OCI-LY7 (cell line): ENCODE results near the gene P3H2.

Experiments
- EZH2phosphoT487 ChIP-seq: fragments of 200-600 bp; sonication (generic); IDR thresholded peaks from 2 replicates; pipeline ENCODE4 v1.6.1; 2018; ENCODE audit warnings: low read depth, borderline replicate concordance, mild to moderate bottlenecking, mixed run types, antibody characterized with exemption, low read length, moderate library complexity, mixed read lengths
- TF ChIP-seq, protein P1 (sequence below): fragments of 200-600 bp; sonication (generic); conservative IDR thresholded peaks from 2 replicates; pipeline ENCODE4 v1.5.1; 2014; ENCODE audit warnings: mild to moderate bottlenecking, antibody characterized with exemption, low read length, moderate library complexity, mixed read lengths

- TF ChIP-seq, protein P1, sequence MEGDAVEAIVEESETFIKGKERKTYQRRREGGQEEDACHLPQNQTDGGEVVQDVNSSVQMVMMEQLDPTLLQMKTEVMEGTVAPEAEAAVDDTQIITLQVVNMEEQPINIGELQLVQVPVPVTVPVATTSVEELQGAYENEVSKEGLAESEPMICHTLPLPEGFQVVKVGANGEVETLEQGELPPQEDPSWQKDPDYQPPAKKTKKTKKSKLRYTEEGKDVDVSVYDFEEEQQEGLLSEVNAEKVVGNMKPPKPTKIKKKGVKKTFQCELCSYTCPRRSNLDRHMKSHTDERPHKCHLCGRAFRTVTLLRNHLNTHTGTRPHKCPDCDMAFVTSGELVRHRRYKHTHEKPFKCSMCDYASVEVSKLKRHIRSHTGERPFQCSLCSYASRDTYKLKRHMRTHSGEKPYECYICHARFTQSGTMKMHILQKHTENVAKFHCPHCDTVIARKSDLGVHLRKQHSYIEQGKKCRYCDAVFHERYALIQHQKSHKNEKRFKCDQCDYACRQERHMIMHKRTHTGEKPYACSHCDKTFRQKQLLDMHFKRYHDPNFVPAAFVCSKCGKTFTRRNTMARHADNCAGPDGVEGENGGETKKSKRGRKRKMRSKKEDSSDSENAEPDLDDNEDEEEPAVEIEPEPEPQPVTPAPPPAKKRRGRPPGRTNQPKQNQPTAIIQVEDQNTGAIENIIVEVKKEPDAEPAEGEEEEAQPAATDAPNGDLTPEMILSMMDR, result no peak
- TF ChIP-seq EZH2phosphoT487, result no peak
Measured at GRCh38 chr3:189953551-189953950, 167.1 kb downstream of the P3H2 start.
